Naive thymus-derived CD4-positive, alpha-beta T cell (primary cell): ENCODE data around the gene DOK3. TPM values are rescaled to one million over a fixed set of nuclear protein-coding genes. Genes with fewer than 3 reads are reported as not detected.

Source experiments
- ATAC-seq: fragments of 150-1000 bp; cut with Tn5 transposase; 2 replicates; pipeline ENCODE4 v1.10.0; 2021; ENCODE audit warnings: mild to moderate bottlenecking, moderate library complexity
- CTCF ChIA-PET: fragments of 350-600 bp; sonication (Branson Sonifier 250); formaldehyde crosslinking; loops from one replicate; lab custom pipeline; 2021; ENCODE audit warnings: antibody characterized with exemption; lab: Charles Lee
- POLR2A ChIA-PET: fragments of 350-600 bp; sonication (Branson Sonifier 250); formaldehyde crosslinking; loops from one replicate; lab custom pipeline; 2021; ENCODE audit warnings: antibody characterized with exemption, inconsistent platforms; lab: Charles Lee
- DNase-seq, 9 donors: peaks; one replicate each; pipeline versions ENCODE4 v3.0.0 to v3.0.0-alpha.2; 2020 to 2022; ENCODE audit warnings: mixed read lengths in 1 of 9
- H3K27ac ChIP-seq: one replicate; pipeline ENCODE4 v1.7.0; 2013; ENCODE audit warnings: mild to moderate bottlenecking, low read depth, low read length, moderate library complexity
- H3K27me3 ChIP-seq, 2 donors: one replicate each; pipeline ENCODE4 v1.7.0; 2013; ENCODE audit warnings: low read length in 2 of 2, mild to moderate bottlenecking in 2 of 2, moderate library complexity in 2 of 2; ENCODE audit not compliant: control insufficient read depth in 2 of 2, insufficient read depth in 2 of 2
- H3K36me3 ChIP-seq, 3 experiments: 1 replicate in 2 of 3; 2 replicates in 1 of 3; pipeline ENCODE4 v1.7.0; 2013; ENCODE audit warnings: low read length in 3 of 3, mild to moderate bottlenecking in 3 of 3, moderate library complexity in 1 of 3; ENCODE audit not compliant: insufficient read depth in 3 of 3, control insufficient read depth in 2 of 3
- H3K4me1 ChIP-seq, 2 donors: one replicate each; pipeline ENCODE4 v1.7.0; 2013; ENCODE audit warnings: low read length in 2 of 2, mild to moderate bottlenecking in 2 of 2, moderate library complexity in 1 of 2; ENCODE audit not compliant: control insufficient read depth in 2 of 2, insufficient read depth in 2 of 2
- H3K4me3 ChIP-seq: 2 replicates; pipeline ENCODE4 v1.7.0; 2013; ENCODE audit warnings: mild to moderate bottlenecking, low read length
- H3K9me3 ChIP-seq, 3 experiments: 1 replicate in 2 of 3; 2 replicates in 1 of 3; pipeline ENCODE4 v1.7.0; 2013; ENCODE audit warnings: low read length in 3 of 3; ENCODE audit not compliant: control insufficient read depth in 2 of 3
- H3K27ac Mint-ChIP-seq, 9 donors: one replicate each; pipeline ENCODE4 v1.8.0; 2020 to 2022; ENCODE audit warnings: mixed read lengths in 9 of 9, mild to moderate bottlenecking in 8 of 9, moderate library complexity in 5 of 9, inconsistent platforms in 2 of 9
- H3K27me3 Mint-ChIP-seq, 5 donors: one replicate each; pipeline ENCODE4 v1.8.0; 2021 to 2022; ENCODE audit warnings: mixed read lengths in 5 of 5, mild to moderate bottlenecking in 1 of 5
- H3K36me3 Mint-ChIP-seq, 5 donors: one replicate each; pipeline ENCODE4 v1.8.0; 2020 to 2022; ENCODE audit warnings: mixed read lengths in 5 of 5, mild to moderate bottlenecking in 3 of 5, inconsistent platforms in 1 of 5
- H3K4me1 Mint-ChIP-seq, 7 donors: one replicate each; pipeline ENCODE4 v1.8.0; 2020 to 2022; ENCODE audit warnings: mixed read lengths in 7 of 7, mild to moderate bottlenecking in 3 of 7, inconsistent platforms in 1 of 7
- H3K4me3 Mint-ChIP-seq, 10 donors: one replicate each; pipeline ENCODE4 v1.8.0; 2020 to 2022; ENCODE audit warnings: mild to moderate bottlenecking in 10 of 10, mixed read lengths in 10 of 10, moderate library complexity in 6 of 10, inconsistent platforms in 2 of 10
- H3K9me3 Mint-ChIP-seq, 11 donors: one replicate each; pipeline ENCODE4 v1.8.0; 2020 to 2022; ENCODE audit warnings: mixed read lengths in 11 of 11, mild to moderate bottlenecking in 4 of 11, inconsistent platforms in 1 of 11, moderate library complexity in 1 of 11
- intact Hi-C, 2 donors: fragments of 100-400 bp; cut with micrococcal nuclease; formaldehyde crosslinking; loops; one replicate each; pipeline ENCODE4 v1.15.1; 2023
- polyA plus RNA-seq, 2 donors: library from polyadenylated mRNA; unstranded; fragments of 300-500 nt; fragmentation: Illumina TruSeq; gene quantifications; one replicate each; pipeline ENCODE4 v1.2.3, GENCODE V29; 2021
- total RNA-seq, 6 experiments: library from RNA in 5 of 6; stranded (reverse) in 5 of 6; gene quantifications; 1 replicate in 5 of 6; 2 replicates in 1 of 6; pipeline ENCODE4 v1.2.3 and lab custom pipeline; 2021 to 2026

The DOK3 gene
- total and polyA plus RNA-seq, 7 experiments from 2014 or later, result 0.09 to 67.1 (median 4.0) TPM

DNA sequence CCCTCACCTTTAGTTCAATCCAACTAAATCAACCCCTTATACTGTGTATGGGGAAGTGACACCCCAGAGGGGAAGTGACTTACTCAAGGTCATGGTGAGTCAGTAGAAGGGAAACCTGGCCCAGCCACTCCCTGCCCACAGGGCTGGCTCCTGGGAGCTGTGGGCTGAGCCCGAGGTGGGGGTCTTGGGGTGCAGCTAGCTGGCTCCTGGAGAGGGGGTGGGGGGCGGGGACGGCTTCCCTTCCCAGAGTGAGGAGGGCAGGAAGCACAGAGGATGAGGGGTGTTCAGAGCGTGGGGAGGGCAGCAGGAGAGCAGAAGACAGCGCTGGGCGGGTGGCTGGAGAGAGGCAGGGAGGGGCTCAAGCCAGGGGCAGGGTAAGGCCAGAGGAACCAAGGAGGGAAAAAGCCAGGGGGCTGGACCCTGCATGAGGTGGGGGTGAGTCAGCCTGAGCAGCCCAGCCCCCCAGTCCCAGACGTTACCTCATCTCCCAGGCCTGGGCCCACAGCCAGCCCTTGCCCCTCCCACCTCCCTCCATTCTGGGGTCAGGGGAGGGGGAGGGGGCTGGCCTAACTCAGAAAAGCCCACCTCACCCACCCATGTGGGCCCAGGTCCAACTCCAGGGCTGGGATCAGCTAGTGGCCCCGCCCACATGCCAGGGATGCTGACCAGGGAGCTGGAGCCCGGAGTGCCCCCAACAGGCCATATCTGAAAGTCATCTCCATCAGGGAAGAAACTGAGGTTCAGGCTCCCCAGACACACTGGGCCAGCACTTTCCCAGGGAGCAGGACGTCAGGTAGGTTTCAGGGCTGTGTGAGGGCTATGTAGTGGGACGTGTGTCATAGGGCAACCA lies 15.1 kb downstream of the DOK3 start:
- Histone ChIP-seq H3K4me3 (no peak overlapping the region), H3K27ac (peak overlapping the region; percentile 8), H3K9me3 (no peaks in the 10 kb centered on the region), H3K27me3 (no peaks in the 10 kb centered on the region), H3K4me1 (peaks cover 7 to 10% of the 10 kb centered on the region in 2 donors), H3K36me3 (peaks cover 0 to 3% (median 0%) of the 10 kb centered on the region in 3 experiments)
- Mint-ChIP-seq H3K4me1 (peaks cover 13 to 40% (median 24%) of the 10 kb centered on the region in 7 donors), H3K4me3 (peak overlapping the region in 2 of 10 donors; percentile 25 to 44), H3K36me3 (peaks cover 0 to 5% (median 0%) of the 10 kb centered on the region in 5 donors), H3K27me3 (peaks cover 0 to 14% (median 0%) of the 10 kb centered on the region in 5 donors), H3K27ac (peak overlapping the region in 1 of 9 donors; percentile 80), H3K9me3 (no peaks in the 10 kb centered on the region)
- CTCF ChIA-PET, result interaction anchor here (1.2 to 1.6 kb wide), 3 partner anchors 91 to 149 kb away, joined by 3 to 5 read pairs (median 4); no protein-coding TSS in a partner anchor
- peak; percentile 59 for ATAC-seq
- DNase-seq, result no peak
- intact Hi-C loops, result loop anchor here in 1 of 2 donors (5.0 kb wide), 2 partner anchors 362 to 382 kb away; partner anchors contain the start of gene NSD1
- POLR2A ChIA-PET, result interaction anchor here (0.7 to 1.1 kb wide), 2 partner anchors 48 to 77 kb away, joined by 3 read pairs; partner anchors contain the start of gene PRR7

DNA sequence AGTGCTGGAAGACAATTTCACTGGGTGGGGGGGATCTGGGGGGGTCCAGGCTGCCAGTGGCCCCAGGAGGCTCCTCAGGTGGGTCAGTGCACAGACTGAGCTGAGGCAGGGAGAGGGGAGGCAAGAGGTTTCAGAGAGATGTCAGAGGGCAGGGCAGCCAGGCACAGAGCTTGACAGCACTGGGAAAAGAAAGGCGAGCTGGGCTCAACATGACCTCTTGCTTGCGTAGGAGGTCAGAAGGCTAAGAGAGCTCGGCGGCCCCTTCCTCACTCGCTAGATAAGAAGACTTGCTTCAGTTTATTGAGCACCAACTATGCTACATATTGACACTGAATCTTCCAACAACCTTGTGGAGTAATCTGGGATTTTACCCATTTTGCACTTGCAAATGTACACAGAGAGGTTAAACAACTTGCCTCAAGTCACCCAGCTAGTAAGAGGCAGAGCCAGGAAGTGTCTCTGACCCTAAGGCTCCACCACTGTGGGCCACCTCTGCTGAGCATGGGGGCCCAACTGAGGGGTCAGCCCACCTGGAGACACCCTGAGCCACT lies 15.8 kb downstream of the DOK3 start:
- H3K27me3 ChIP-seq, result no peaks in the 10 kb centered on the region
- intact Hi-C loops, result no loop called here
- Mint-ChIP-seq H3K4me3 (peak overlapping the region in 3 of 10 donors; percentile 25 to 44 (median 34)), H3K27ac (peak overlapping the region in 1 of 9 donors; percentile 80), H3K27me3 (peaks cover 0 to 10% (median 0%) of the 10 kb centered on the region in 5 donors), H3K36me3 (peaks cover 0 to 5% (median 0%) of the 10 kb centered on the region in 5 donors), H3K9me3 (no peaks in the 10 kb centered on the region), H3K4me1 (peaks cover 12 to 38% (median 21%) of the 10 kb centered on the region in 7 donors)
- DNase-seq, result no peak
- no peak for ATAC-seq
- no peaks in the 10 kb centered on the region for H3K9me3 ChIP-seq
- CTCF ChIA-PET, result interaction anchor here (1.2 to 1.6 kb wide), 4 partner anchors 8 to 148 kb away, joined by 3 to 5 read pairs (median 4); no protein-coding TSS in a partner anchor
- no peak overlapping the region for H3K4me3 ChIP-seq
- H3K4me1 ChIP-seq, result peaks cover 7 to 10% of the 10 kb centered on the region in 2 donors
- POLR2A ChIA-PET, result interaction anchor here (0.7 kb wide), 1 partner anchor 76 kb away, joined by 3 read pairs; no protein-coding TSS in a partner anchor
- peaks cover 0 to 8% (median 0%) of the 10 kb centered on the region in 3 experiments for H3K36me3 ChIP-seq
- H3K27ac ChIP-seq, result peak overlapping the region; percentile 8

DNA sequence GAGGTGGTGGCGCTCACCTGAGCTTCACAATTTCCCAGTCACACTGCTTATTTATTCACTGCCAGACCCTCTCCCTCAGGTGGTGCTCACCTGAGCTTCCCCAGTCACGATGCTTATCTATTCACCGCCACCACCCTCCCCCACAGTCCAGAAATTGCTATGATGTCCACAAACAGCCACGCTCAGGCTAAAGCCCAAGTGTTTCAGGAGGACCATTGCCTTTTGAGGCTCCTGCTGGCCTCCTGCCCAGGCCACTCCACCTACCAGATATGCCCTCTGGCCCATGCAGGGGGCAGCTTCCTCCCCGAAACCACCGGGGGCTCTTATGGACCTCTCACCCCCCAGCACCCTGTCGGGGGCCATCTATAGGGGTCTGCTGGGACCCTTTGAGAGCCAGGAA lies 16.8 kb downstream of the DOK3 start:
- no peaks in the 10 kb centered on the region for H3K9me3 Mint-ChIP-seq
- ChIA-PET POLR2A (no interaction called here), CTCF (interaction anchor here (0.6 to 1.6 kb wide), 3 partner anchors 9 to 605 kb away, joined by 3 to 4 read pairs (median 3); no protein-coding TSS in a partner anchor)
- no peaks in the 10 kb centered on the region for H3K27me3 ChIP-seq
- H3K27ac Mint-ChIP-seq, result peak overlapping the region in 3 of 9 donors; percentile 36 to 48 (median 43)
- intact Hi-C loops, result no loop called here
- H3K4me1 ChIP-seq, result peaks cover 0 to 3% of the 10 kb centered on the region in 2 donors
- DNase-seq (no peak), ATAC-seq (no peak)
- no peak overlapping the region for H3K4me3 ChIP-seq
- H3K27ac ChIP-seq, result no peak overlapping the region
- peaks cover 0 to 5% (median 0%) of the 10 kb centered on the region in 5 donors for H3K36me3 Mint-ChIP-seq
- no peaks in the 10 kb centered on the region for H3K9me3 ChIP-seq
- H3K4me1 Mint-ChIP-seq, result peaks cover 2 to 30% (median 11%) of the 10 kb centered on the region in 7 donors
- H3K36me3 ChIP-seq, result peaks cover 0 to 9% (median 0%) of the 10 kb centered on the region in 3 experiments
- H3K27me3 Mint-ChIP-seq, result peaks cover 0 to 2% (median 0%) of the 10 kb centered on the region in 5 donors
- H3K4me3 Mint-ChIP-seq, result no peak overlapping the region

DNA sequence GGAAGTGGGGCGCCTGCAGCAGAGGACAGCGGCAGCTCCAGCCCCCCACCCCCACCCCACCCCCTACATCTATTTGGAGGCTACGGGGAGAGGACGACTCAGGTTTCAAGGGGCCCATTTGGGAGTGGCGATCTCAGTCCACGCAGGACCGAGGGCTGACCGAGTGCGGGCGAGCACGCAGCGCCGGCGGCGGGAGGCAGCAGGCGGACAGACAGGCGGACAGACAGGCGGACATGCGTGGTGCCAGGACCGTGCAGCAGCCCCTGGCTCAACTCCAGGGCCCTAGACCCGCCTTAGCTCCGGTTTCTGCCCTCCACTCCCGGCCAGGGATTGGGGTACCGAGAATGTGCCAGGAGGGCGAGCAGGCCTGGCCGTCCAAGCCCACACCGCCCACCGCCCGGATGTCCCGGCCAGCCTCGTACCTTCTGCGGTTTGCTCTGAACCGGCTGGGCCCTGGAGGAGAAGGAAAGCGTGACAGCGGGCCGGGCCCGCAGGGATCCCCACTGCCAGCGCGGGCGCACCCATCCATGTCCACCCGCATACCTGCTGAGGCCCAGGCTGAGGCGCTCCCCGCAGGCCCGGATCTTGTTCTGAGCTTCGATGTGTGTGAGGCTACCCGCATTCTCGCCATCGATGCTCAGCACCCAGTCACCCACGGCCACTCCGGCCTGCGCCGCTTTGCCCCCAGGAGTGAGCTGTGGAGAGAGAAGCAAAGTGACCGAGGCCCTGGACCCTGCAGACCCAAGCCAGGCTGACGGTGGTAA lies 17.5 kb downstream of the DOK3 start:
- POLR2A ChIA-PET, result interaction anchor here (0.5 kb wide), 1 partner anchor 15 kb away, joined by 3 read pairs; no protein-coding TSS in a partner anchor
- peaks cover 0 to 15% (median 0%) of the 10 kb centered on the region in 3 experiments for H3K36me3 ChIP-seq

DNA sequence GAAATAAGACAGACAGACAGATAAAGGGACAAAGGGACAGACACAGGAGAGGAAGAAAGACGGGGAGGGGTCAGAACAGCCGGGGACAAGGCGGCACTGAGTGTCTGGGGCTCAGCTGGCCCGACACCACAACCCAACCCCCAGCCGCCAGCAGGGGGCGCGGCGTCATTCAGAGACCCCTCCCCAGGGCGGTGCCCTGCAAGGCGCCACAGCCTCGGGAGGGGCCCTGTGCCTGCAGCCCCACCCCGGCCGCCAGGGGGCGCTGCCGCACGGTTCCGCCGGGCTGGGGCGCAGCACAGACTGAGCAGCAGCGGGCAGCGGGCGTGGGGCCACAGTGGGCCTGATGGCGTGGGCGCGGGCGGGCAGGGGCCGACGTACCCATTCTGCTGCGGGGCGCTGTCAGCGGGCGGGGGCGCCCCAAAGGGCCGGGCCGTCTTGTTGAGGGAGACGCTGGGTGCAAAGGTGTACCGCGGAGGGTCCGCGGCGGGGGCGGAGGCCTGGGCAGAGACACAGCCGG lies 18.1 kb downstream of the DOK3 start:
- no peak overlapping the region for H3K4me3 Mint-ChIP-seq
- peaks cover 0 to 29% (median 8%) of the 10 kb centered on the region in 7 donors for H3K4me1 Mint-ChIP-seq
- no peaks in the 10 kb centered on the region for H3K4me1 ChIP-seq
- no peak overlapping the region for H3K27ac Mint-ChIP-seq
- H3K4me3 ChIP-seq, result no peak overlapping the region
- peak in 1 of 9 donors; percentile 66 for DNase-seq
- ATAC-seq, result peak; percentile 16
- peaks cover 0 to 6% (median 0%) of the 10 kb centered on the region in 5 donors for H3K36me3 Mint-ChIP-seq
- no peaks in the 10 kb centered on the region for H3K9me3 ChIP-seq
- H3K36me3 ChIP-seq, result peaks cover 0 to 17% (median 0%) of the 10 kb centered on the region in 3 experiments
- H3K27me3 ChIP-seq, result no peaks in the 10 kb centered on the region
- ChIA-PET CTCF (no interaction called here), POLR2A (interaction anchor here (0.5 kb wide), 1 partner anchor 16 kb away, joined by 3 read pairs; no protein-coding TSS in a partner anchor)
- H3K27me3 Mint-ChIP-seq, result no peaks in the 10 kb centered on the region
- no peaks in the 10 kb centered on the region for H3K9me3 Mint-ChIP-seq
- H3K27ac ChIP-seq, result no peak overlapping the region
- intact Hi-C loops, result no loop called here

More for the DNA sequence above, 17.5 kb downstream of the DOK3 start:
- Mint-ChIP-seq H3K4me1 (peaks cover 0 to 30% (median 9%) of the 10 kb centered on the region in 7 donors), H3K36me3 (peaks cover 0 to 5% (median 0%) of the 10 kb centered on the region in 5 donors), H3K27me3 (no peaks in the 10 kb centered on the region), H3K9me3 (no peaks in the 10 kb centered on the region), H3K4me3 (no peak overlapping the region), H3K27ac (peak overlapping the region in 1 of 9 donors; percentile 36)
- Histone ChIP-seq H3K4me3 (no peak overlapping the region), H3K4me1 (no peaks in the 10 kb centered on the region), H3K27ac (no peak overlapping the region), H3K9me3 (no peaks in the 10 kb centered on the region), H3K27me3 (no peaks in the 10 kb centered on the region)
- DNase-seq, result no peak
- CTCF ChIA-PET, result interaction anchor here (0.6 kb wide), 1 partner anchor 606 kb away, joined by 3 read pairs; no protein-coding TSS in a partner anchor
- intact Hi-C loops, result no loop called here
- ATAC-seq, result no peak
